Osteoblast (primary cell): ENCODE measurements around the gene TMEM37. TPM values are rescaled to one million over a fixed set of nuclear protein-coding genes. Genes with fewer than 3 reads are reported as not detected.

Experiments used
- DNase-seq: peaks from one replicate; pipeline ENCODE4 v3.0.0; 2011; ENCODE audit warnings: low spot score, mixed read lengths; ENCODE audit not compliant: insufficient read length; ENCODE audit errors: missing footprints
- H2AFZ ChIP-seq: 2 replicates; pipeline ENCODE4 v1.6.0; 2011; ENCODE audit warnings: mild to moderate bottlenecking, low read length
- H3K27ac ChIP-seq: 2 replicates; pipeline ENCODE4 v1.5.1; 2011; ENCODE audit warnings: mild to moderate bottlenecking, low read depth, low read length, moderate library complexity
- H3K27me3 ChIP-seq: 2 replicates; pipeline ENCODE4 v1.6.0; 2012; ENCODE audit warnings: mild to moderate bottlenecking, control low read depth, inconsistent platforms, low read length, moderate library complexity; ENCODE audit not compliant: insufficient read depth
- H3K36me3 ChIP-seq: 2 replicates; pipeline ENCODE4 v1.5.1; 2011; ENCODE audit warnings: mild to moderate bottlenecking, low read length, control low read depth, moderate library complexity; ENCODE audit not compliant: insufficient read depth
- H3K4me1 ChIP-seq: 2 replicates; pipeline ENCODE4 v1.5.1; 2011; ENCODE audit warnings: mild to moderate bottlenecking, low read length, control low read depth, moderate library complexity; ENCODE audit not compliant: insufficient read depth
- H3K4me2 ChIP-seq: 2 replicates; pipeline ENCODE4 v1.6.0; 2011; ENCODE audit warnings: mild to moderate bottlenecking, low read length; ENCODE audit not compliant: insufficient read depth
- H3K4me3 ChIP-seq: fragments of 200-600 bp; sonication (generic); 3 replicates; pipeline ENCODE4 v1.5.1; 2012; ENCODE audit warnings: mild to moderate bottlenecking, low read length, inconsistent platforms; ENCODE audit not compliant: insufficient read depth
- H3K79me2 ChIP-seq: 2 replicates; pipeline ENCODE4 v1.6.0; 2012; ENCODE audit warnings: mild to moderate bottlenecking, low read length, control low read depth, inconsistent platforms; ENCODE audit not compliant: insufficient read depth
- H3K9me3 ChIP-seq: 2 replicates; pipeline ENCODE4 v1.5.1; 2011; ENCODE audit warnings: low read depth, low read length, control low read depth
- H4K20me1 ChIP-seq: 2 replicates; pipeline ENCODE4 v1.6.0; 2012; ENCODE audit warnings: mild to moderate bottlenecking, low read length, control low read depth; ENCODE audit not compliant: insufficient read depth
- total RNA-seq: library from RNA; depleted of rRNA; stranded (reverse); fragments of >200 nt; gene quantifications from 2 replicates; pipeline ENCODE4 v1.2.3, GENCODE V29; 2012
- TF ChIP-seq, protein P1 (sequence below): IDR thresholded peaks from 2 replicates; pipeline ENCODE4 v1.5.1; 2011; ENCODE audit warnings: mild to moderate bottlenecking, low read depth, low read length, moderate library complexity; ENCODE audit errors: extremely low read depth

The TMEM37 gene
- total RNA-seq, 1 donor = 1.1 TPM

DNA sequence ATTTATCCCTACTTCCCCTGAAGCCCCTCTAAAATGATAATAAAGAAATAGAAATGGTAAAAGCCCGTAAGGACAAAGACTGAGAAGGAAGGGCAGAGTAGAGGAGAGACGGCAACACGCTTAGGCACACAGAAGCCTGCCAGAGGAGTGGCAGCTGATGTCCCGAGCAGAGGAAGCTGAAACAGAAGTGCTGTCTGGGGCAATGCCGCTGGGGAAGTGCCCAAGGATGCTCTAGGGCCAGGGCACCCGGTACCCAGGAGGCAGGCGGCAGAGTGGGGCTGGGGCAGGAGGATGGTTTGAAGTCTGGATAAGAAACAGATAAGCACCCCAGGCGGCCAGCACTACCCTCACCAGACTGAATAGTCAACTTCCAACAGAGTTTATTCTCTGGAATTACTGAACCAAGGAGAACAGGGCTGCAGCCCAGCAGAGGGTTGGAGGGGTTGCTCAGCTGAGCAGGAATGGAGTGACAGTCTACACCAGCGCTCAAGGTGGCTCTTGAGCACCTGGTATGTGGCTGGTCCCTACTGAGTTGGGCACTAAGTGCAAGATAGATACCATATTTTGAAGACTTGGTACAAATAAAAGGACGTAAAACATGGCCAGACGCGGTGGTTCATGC, 22.4 kb downstream of the TMEM37 start:
- no peaks in the 10 kb centered on the region for H3K9me3 ChIP-seq
- no peaks in the 10 kb centered on the region for H3K36me3 ChIP-seq
- no peak overlapping the region for H2AFZ ChIP-seq
- peak; percentile 36 for DNase-seq
- H3K4me1 ChIP-seq = no peaks in the 10 kb centered on the region
- H3K4me3 ChIP-seq = no peak overlapping the region
- H3K27me3 ChIP-seq = peaks cover 18% of the 10 kb centered on the region
- H3K4me2 ChIP-seq = no peak overlapping the region
- no peaks in the 10 kb centered on the region for H4K20me1 ChIP-seq
- TF ChIP-seq, protein P1, sequence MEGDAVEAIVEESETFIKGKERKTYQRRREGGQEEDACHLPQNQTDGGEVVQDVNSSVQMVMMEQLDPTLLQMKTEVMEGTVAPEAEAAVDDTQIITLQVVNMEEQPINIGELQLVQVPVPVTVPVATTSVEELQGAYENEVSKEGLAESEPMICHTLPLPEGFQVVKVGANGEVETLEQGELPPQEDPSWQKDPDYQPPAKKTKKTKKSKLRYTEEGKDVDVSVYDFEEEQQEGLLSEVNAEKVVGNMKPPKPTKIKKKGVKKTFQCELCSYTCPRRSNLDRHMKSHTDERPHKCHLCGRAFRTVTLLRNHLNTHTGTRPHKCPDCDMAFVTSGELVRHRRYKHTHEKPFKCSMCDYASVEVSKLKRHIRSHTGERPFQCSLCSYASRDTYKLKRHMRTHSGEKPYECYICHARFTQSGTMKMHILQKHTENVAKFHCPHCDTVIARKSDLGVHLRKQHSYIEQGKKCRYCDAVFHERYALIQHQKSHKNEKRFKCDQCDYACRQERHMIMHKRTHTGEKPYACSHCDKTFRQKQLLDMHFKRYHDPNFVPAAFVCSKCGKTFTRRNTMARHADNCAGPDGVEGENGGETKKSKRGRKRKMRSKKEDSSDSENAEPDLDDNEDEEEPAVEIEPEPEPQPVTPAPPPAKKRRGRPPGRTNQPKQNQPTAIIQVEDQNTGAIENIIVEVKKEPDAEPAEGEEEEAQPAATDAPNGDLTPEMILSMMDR = no peak
- H3K79me2 ChIP-seq = no peaks in the 10 kb centered on the region
- H3K27ac ChIP-seq = no peak overlapping the region

DNA sequence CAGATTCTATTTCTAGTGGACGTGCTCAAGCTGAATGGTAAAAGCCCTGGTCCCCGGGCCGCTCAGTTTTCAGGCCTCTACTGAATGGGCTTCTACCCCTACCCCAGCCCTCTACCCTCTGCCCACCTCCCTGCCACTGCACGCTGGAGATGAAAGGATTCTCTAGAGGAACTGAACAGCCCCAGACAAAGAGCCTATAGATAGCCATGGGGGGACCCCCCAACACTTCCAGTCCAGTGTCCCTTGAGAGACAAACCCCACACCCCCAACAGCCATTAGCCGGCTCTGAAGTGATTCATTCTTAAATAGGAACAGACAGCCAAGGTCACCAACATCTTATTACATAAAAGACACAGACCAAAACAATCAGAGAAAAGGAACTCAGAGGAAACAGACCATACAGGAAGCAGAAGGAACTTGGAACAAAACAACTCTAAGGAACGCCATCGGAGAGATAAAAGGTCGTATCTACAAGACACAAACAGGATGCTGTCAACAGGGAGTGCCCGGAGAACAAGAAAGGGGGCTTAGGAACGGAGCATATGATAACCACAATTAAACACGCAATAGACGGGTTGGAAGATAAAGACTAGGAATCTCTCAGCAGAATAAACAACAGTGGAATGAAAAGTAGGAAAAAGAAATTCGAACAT, 23.5 kb downstream of the TMEM37 start:
- Histone ChIP-seq H3K27ac (no peak overlapping the region), H3K79me2 (no peaks in the 10 kb centered on the region), H4K20me1 (no peaks in the 10 kb centered on the region), H3K4me3 (no peak overlapping the region), H3K9me3 (no peaks in the 10 kb centered on the region), H3K4me2 (no peak overlapping the region), H2AFZ (no peak overlapping the region), H3K36me3 (no peaks in the 10 kb centered on the region), H3K27me3 (peaks cover 15% of the 10 kb centered on the region), H3K4me1 (no peaks in the 10 kb centered on the region)
- DNase-seq = peak; percentile 13
- TF ChIP-seq, protein P1 = no peak

DNA sequence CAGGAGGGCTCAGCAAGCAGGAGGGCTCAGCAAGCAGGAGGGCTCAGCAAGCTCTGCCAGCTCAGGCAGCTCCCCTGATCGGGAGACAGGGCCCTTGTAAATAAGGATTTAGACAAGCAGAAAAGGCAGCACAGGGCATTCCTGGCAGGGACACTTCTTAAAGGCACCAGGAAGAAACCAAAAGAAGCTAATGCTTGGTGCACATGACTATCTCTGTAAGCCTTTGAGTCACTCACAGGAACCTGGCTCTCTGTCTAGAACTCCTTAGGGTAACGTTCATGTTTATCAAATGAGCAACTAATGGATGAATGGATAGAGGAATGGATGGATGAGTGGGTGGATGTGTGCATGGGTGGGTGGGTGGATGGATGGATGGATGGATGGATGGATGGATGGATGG, 28.4 kb downstream of the TMEM37 start:
- DNase-seq = peak; percentile 58
- TF ChIP-seq, protein P1 = no peak

DNA sequence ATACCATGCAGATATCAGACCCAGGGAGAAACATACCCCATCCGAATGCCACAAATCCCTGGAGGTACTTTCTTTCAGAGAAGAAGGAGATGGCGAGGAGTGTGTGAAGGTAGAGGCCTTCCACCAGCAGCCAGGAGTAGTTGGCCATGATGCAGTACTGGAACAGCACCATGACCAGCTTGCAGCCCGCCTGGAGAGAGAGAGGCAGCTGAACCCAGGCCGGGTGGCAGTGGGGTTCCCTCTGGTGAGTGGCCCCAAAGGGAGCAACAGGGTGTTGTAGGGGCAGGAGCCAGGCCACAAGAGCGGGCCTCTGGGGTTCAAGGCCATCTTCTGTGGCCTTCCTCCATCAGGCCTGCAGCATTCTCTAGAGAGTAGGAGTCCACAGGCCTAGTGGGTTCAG, 30.2 kb downstream of the TMEM37 start:
- H3K4me2 ChIP-seq = no peak overlapping the region
- DNase-seq = peak; percentile 15
- peaks cover 11% of the 10 kb centered on the region for H3K4me1 ChIP-seq
- H3K36me3 ChIP-seq = no peaks in the 10 kb centered on the region
- no peaks in the 10 kb centered on the region for H3K27me3 ChIP-seq
- no peak overlapping the region for H3K27ac ChIP-seq
- no peak overlapping the region for H2AFZ ChIP-seq
- no peaks in the 10 kb centered on the region for H3K9me3 ChIP-seq
- H3K4me3 ChIP-seq = no peak overlapping the region
- no peaks in the 10 kb centered on the region for H3K79me2 ChIP-seq
- TF ChIP-seq, protein P1 = no peak
- H4K20me1 ChIP-seq = no peaks in the 10 kb centered on the region

More for the DNA sequence above, 28.4 kb downstream of the TMEM37 start:
- Histone ChIP-seq H3K4me3 (no peak overlapping the region), H4K20me1 (no peaks in the 10 kb centered on the region), H3K36me3 (no peaks in the 10 kb centered on the region), H3K79me2 (no peaks in the 10 kb centered on the region), H3K9me3 (no peaks in the 10 kb centered on the region), H3K4me1 (peaks cover 11% of the 10 kb centered on the region), H3K27me3 (peaks cover 5% of the 10 kb centered on the region), H3K27ac (no peak overlapping the region), H3K4me2 (no peak overlapping the region), H2AFZ (no peak overlapping the region)
